ENCODE data around the gene DPM3. TPM values are rescaled to one million over a fixed set of nuclear protein-coding genes. Genes with fewer than 3 reads are reported as not detected.

The DPM3 gene
- total RNA-seq, 1 donor from 2014 or later = 37.4 TPM

DNA sequence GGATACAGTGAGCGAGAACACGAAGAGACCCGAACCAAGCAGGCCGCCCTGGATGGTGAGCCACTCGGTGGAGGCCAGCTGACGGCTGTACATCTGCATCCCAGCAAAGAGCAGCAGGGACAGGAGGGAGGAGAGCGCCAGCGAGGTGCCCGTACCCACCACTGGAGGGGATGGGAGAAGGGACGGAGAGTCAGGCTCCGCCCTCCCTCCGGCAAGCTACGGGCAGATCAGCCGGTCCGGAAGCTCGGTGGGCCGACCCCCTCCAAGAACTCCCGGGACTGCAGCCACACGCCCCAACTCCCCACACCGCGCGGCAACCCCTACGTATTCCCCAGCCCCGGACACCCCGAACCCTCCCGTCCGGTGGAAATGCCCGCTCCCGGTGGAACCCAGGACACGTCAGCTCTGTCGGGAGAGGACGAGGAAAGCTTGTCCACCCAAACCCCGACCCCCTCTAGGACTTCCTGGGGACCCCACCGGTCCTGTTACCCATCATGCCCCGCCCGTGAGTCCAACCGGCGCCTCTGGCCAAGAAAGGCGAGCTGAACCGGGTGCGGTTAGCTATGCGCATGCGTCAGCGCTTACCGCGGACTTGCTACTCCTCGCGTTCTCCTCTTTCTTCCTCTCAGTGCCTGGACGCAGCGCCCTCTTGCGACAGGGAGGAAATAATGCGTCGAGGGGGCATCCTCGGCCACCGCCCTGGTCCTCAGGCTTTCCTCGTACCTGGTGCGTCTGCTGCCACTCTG, 32.6 kb upstream of the DPM3 start, which contains the start of gene KRTCAP2:
Gene KRTCAP2 (minus strand): TSS at position 573 of the 746 bp plus-strand sequence. CDS start 80 bp downstream, at position 493.
- Histone ChIP-seq H3K27me3 (ENCODE audit: control insufficient read depth, insufficient read depth, low read length) (no peaks in the 10 kb centered on the region), H3K36me3 (ENCODE audit: control insufficient read depth, insufficient read depth, low read length) (peaks cover 3% of the 10 kb centered on the region), H3K4me3 (ENCODE audit: low read depth, low read length) (peak within 1 kb of the TSS; percentile 76)
- TF ChIP-seq, protein P1, sequence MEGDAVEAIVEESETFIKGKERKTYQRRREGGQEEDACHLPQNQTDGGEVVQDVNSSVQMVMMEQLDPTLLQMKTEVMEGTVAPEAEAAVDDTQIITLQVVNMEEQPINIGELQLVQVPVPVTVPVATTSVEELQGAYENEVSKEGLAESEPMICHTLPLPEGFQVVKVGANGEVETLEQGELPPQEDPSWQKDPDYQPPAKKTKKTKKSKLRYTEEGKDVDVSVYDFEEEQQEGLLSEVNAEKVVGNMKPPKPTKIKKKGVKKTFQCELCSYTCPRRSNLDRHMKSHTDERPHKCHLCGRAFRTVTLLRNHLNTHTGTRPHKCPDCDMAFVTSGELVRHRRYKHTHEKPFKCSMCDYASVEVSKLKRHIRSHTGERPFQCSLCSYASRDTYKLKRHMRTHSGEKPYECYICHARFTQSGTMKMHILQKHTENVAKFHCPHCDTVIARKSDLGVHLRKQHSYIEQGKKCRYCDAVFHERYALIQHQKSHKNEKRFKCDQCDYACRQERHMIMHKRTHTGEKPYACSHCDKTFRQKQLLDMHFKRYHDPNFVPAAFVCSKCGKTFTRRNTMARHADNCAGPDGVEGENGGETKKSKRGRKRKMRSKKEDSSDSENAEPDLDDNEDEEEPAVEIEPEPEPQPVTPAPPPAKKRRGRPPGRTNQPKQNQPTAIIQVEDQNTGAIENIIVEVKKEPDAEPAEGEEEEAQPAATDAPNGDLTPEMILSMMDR (IDR thresholded peaks at IDR 0.05; ENCODE audit: insufficient read depth, low read length, severe bottlenecking) = peak; percentile 96
- FAIRE-seq = no peak
- peak; percentile 89 for DNase-seq (ENCODE audit: low read depth)

DNA sequence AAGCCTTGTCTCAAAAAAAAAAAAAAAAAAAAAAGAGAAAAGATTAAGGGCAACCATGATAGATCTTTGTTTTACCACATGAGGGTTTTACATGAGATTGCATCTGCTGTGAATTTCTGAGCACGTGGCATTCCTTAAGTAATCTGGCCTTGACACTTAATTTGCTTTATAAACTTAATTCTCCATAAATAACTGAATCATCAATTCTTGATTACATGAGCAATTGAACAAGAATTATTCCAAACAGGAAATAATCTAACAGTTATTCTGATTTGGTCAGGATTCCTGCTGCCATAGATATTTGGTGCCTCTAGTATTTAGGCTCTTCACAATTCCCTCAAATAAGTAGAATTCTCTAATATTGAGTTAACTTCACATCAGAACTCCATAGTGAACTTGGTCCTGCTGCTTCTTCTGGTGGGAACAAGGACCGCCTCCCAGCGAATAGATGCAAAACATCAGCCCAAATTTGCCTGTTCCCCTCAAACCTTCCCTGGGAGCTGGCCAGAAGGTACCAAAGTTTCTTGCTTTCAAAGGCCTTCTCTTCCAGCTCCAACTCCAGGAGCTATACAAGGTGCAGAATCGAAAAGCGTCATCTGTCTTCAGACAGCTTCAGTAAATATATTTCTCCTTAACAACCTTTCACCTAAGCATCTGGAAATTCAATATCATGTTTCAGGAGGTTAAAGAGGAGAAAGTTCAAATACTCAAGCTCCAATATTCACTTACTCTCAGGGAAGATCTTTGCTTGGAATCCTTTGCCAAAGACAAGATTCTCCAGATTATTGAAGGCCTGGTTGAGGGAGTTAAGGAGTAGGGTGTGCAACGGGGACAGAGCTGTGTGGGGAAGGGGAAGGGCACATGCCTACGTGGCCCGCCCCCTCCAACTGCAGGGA, 31.8 kb upstream of the DPM3 start:
- FAIRE-seq (no peak), DNase-seq (ENCODE audit: low read depth) (no peak)

DNA sequence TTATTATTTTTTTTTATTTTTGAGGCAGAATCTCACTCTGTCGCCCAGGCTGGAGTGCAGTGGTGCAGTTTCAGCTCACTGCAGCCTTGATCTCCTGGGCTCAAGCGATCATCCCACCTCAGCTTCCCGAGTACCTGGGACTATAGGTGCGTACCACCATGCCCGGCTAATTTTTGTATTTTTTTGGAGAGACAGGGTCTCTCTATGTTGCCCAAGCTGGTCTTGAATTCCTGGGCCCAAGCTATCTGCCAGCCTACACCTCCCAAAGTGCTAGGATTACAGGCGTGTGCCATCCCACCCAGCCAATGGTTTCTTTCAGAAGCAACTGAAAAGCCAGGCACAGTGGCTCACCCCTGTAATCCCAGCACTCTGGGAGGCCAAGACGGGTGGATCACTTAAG, 30.5 kb upstream of the DPM3 start:
- TF ChIP-seq, protein P1 (IDR thresholded peaks at IDR 0.05; ENCODE audit: insufficient read depth, low read length, severe bottlenecking) = no peak
- H3K36me3 ChIP-seq (ENCODE audit: control insufficient read depth, insufficient read depth, low read length) = peaks cover 3% of the 10 kb centered on the region
- no peaks in the 10 kb centered on the region for H3K27me3 ChIP-seq (ENCODE audit: control insufficient read depth, insufficient read depth, low read length)
- DNase-seq (ENCODE audit: low read depth) (no peak), FAIRE-seq (no peak)
- no peak overlapping the region for H3K4me3 ChIP-seq (ENCODE audit: low read depth, low read length)

More for the DNA sequence above, 31.8 kb upstream of the DPM3 start:
- Histone ChIP-seq H3K27me3 (ENCODE audit: control insufficient read depth, insufficient read depth, low read length) (no peaks in the 10 kb centered on the region), H3K36me3 (ENCODE audit: control insufficient read depth, insufficient read depth, low read length) (peaks cover 3% of the 10 kb centered on the region), H3K4me3 (ENCODE audit: low read depth, low read length) (peak overlapping the region; percentile 76)
- TF ChIP-seq, protein P1 (IDR thresholded peaks at IDR 0.05; ENCODE audit: insufficient read depth, low read length, severe bottlenecking) = no peak

DNA sequence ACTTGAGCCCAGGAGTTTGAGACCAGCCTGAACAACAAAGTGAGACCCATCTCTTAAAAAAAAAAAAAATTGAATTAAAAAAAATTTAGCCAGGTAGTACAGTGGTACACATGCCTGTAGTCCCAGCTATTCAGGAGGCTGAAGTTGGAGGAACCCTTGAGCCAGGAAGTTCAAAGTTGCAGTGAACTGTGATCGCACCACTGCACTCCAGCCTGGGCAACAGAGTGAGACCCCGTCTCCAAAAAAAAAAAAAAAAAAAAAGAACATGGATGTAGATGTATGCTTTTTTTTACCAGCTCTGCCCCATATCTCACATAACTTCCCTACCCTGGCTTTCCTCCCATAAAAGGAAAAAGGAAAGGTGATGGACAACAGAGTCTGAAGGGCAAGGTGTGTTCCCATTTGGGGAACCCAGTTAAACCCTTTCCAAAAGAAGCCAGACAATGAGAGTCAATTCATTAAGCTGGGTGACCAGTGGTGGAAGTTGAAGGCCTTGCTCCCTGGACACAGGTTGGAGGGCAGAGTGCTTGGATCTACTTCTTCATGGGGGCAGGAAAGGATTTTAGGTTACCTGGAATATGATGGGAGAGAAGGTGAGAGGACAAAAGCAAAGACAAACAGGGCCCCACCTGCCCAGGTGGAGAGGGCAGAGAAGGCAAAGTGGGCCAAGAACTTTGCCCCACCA, 29.9 kb upstream of the DPM3 start:
- no peaks in the 10 kb centered on the region for H3K27me3 ChIP-seq (ENCODE audit: control insufficient read depth, insufficient read depth, low read length)
- FAIRE-seq (no peak), DNase-seq (ENCODE audit: low read depth) (no peak)
- TF ChIP-seq, protein P1 (IDR thresholded peaks at IDR 0.05; ENCODE audit: insufficient read depth, low read length, severe bottlenecking) = no peak
- H3K36me3 ChIP-seq (ENCODE audit: control insufficient read depth, insufficient read depth, low read length) = peaks cover 3% of the 10 kb centered on the region
- no peak overlapping the region for H3K4me3 ChIP-seq (ENCODE audit: low read depth, low read length)

DNA sequence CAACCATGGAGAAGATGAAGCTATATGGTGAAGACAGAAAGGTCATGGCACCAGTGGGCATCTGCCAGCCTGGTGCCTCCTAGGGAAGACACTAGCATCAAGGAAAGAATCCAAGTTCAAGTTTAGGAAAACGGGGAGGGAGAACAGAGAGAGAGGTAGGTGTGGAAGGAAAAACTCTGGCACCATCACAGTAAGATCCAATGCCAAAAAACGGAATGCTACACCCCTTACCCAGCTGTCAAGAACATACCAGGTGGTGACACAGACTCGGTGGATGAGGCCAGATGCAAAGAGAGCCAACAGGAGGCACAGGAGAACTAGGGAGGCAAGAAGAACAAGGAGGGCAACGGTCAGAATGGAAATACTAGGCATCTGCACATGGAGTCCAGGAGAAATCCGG, 29.2 kb upstream of the DPM3 start:
- FAIRE-seq = no peak
- TF ChIP-seq, protein P1 (IDR thresholded peaks at IDR 0.05; ENCODE audit: insufficient read depth, low read length, severe bottlenecking) = no peak
- no peaks in the 10 kb centered on the region for H3K27me3 ChIP-seq (ENCODE audit: control insufficient read depth, insufficient read depth, low read length)
- peaks cover 3% of the 10 kb centered on the region for H3K36me3 ChIP-seq (ENCODE audit: control insufficient read depth, insufficient read depth, low read length)
- H3K4me3 ChIP-seq (ENCODE audit: low read depth, low read length) = no peak overlapping the region
- no peak for DNase-seq (ENCODE audit: low read depth)

Measured in bronchial epithelial cell (primary cell).